Astrocyte (in vitro differentiated cells and primary cell): Measurements from ENCODE around the gene LRMDA. TPM values are rescaled to one million over a fixed set of nuclear protein-coding genes. Genes with fewer than 3 reads are reported as not detected.

Experiments
- DNase-seq: peaks from one replicate; pipeline ENCODE4 v3.0.0-alpha.2; 2010; ENCODE audit warnings: low read depth
- FAIRE-seq: peaks from 2 replicates; lab custom pipeline; 2011; peaks lifted over from hg19 to GRCh38; lab: Jason Lieb, UNC
- H2AFZ ChIP-seq: 2 replicates; pipeline ENCODE4 v1.6.0; 2012; ENCODE audit warnings: low read depth, low read length, inconsistent platforms
- H3K27ac ChIP-seq: 2 replicates; pipeline ENCODE4 v1.5.1; 2011; ENCODE audit warnings: low read depth, low read length, inconsistent platforms
- H3K27me3 ChIP-seq: 2 replicates; pipeline ENCODE4 v1.6.0; 2011; ENCODE audit warnings: low read length, inconsistent platforms; ENCODE audit not compliant: insufficient read depth
- H3K36me3 ChIP-seq: 2 replicates; pipeline ENCODE4 v1.5.1; 2011; ENCODE audit warnings: low read length, inconsistent platforms; ENCODE audit not compliant: insufficient read depth
- H3K4me1 ChIP-seq: 2 replicates; pipeline ENCODE4 v1.5.1; 2011; ENCODE audit warnings: low read length, inconsistent platforms; ENCODE audit not compliant: insufficient read depth
- H3K4me2 ChIP-seq: 2 replicates; pipeline ENCODE4 v1.6.0; 2012; ENCODE audit warnings: low read length, inconsistent platforms
- H3K4me3 ChIP-seq: 2 replicates; pipeline ENCODE4 v1.5.1; 2011; ENCODE audit warnings: low read depth, mild to moderate bottlenecking, low read length, inconsistent platforms; ENCODE audit not compliant: insufficient read depth
- H3K79me2 ChIP-seq: 2 replicates; pipeline ENCODE4 v1.6.0; 2012; ENCODE audit warnings: mild to moderate bottlenecking, low read length, inconsistent platforms; ENCODE audit not compliant: insufficient read depth
- H3K9ac ChIP-seq: 2 replicates; pipeline ENCODE4 v1.6.0; 2012; ENCODE audit warnings: mild to moderate bottlenecking, low read length, inconsistent platforms
- H3K9me3 ChIP-seq: 2 replicates; pipeline ENCODE4 v1.5.1; 2012; ENCODE audit warnings: low read depth, mild to moderate bottlenecking, low read length, inconsistent platforms; ENCODE audit not compliant: insufficient read depth
- H4K20me1 ChIP-seq: 2 replicates; pipeline ENCODE4 v1.6.0; 2012; ENCODE audit warnings: low read length, inconsistent platforms; ENCODE audit not compliant: insufficient read depth
- H3K27ac Mint-ChIP-seq: one replicate; pipeline ENCODE4 v1.8.0; 2021; ENCODE audit warnings: mild to moderate bottlenecking, mixed read lengths; ENCODE audit not compliant: unreplicated experiment
- H3K27me3 Mint-ChIP-seq: one replicate; pipeline ENCODE4 v1.8.0; 2021; ENCODE audit warnings: low read depth, mixed read lengths; ENCODE audit not compliant: unreplicated experiment
- H3K36me3 Mint-ChIP-seq: one replicate; pipeline ENCODE4 v1.8.0; 2021; ENCODE audit warnings: low read depth, mixed read lengths; ENCODE audit not compliant: unreplicated experiment
- H3K4me1 Mint-ChIP-seq: one replicate; pipeline ENCODE4 v1.8.0; 2021; ENCODE audit warnings: low read depth, mixed read lengths; ENCODE audit not compliant: unreplicated experiment
- H3K4me3 Mint-ChIP-seq: one replicate; pipeline ENCODE4 v1.8.0; 2021; ENCODE audit warnings: mild to moderate bottlenecking, moderate library complexity, mixed read lengths; ENCODE audit not compliant: unreplicated experiment
- H3K9me3 Mint-ChIP-seq: one replicate; pipeline ENCODE4 v1.8.0; 2021; ENCODE audit warnings: mild to moderate bottlenecking, mixed read lengths; ENCODE audit not compliant: unreplicated experiment
- EZH2 ChIP-seq: IDR thresholded peaks from 2 replicates; pipeline ENCODE4 v1.6.1; 2012; ENCODE audit warnings: mild to moderate bottlenecking, low read length, inconsistent platforms; ENCODE audit not compliant: insufficient read depth
- total RNA-seq: library from RNA; stranded (reverse); gene quantifications from 2 replicates; pipeline ENCODE4 v1.2.1, GENCODE V29; 2021
- TF ChIP-seq, protein P1 (sequence below): IDR thresholded peaks from 2 replicates; pipeline ENCODE4 v1.5.1; 2011; ENCODE audit warnings: low read depth, mild to moderate bottlenecking, inconsistent platforms, low read length, moderate library complexity; ENCODE audit not compliant: insufficient read depth

LRMDA gene
- total RNA-seq, 1 donor from 2014 or later: 2.7 TPM

DNA sequence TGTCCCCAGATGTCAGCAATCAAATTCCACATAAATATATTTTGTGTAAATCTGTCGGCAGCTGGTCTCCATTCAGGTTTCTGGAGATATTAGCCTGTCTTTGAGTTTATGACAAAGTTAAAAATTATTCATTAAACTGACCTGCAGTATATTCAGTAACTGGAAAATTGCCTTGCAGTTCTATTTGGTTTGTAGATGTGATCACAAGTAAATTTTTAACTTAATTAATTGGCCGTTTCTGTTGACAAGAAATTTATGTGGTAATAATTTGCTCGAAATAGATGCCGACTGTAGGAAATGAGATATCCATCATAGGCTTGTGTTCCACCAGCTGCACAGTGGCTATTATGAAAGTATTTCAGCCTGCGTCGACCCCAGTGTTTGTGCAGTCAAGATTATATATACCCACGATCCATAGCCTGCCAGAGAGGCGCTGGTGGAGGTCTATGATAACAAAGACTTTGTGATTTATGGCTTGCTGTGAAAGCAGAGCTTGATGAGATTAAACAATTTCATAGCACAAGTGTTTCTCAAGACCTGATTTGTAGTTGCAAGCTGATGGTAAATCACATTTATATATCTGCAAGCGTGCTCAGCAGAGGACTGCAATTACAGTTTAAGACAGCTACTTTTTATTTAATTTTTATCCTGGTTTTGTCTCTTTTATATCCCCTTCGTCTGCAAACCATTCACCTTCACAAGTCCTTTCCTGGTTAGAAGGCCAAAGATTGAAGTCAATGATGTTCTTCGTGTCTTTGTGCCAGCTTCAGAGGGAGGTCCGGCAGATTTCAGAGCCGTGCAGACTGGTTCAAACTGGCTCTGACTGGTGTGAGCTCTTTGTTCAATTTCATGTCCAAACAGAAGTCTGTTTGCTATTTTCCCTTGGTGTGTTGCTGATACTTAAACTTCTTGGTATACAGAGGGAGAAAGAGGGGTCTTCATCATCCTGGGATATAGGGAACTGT lies 850.9 kb downstream of the LRMDA start:
- H3K9ac ChIP-seq: no peak overlapping the region
- Mint-ChIP-seq H3K9me3 (peaks cover 20% of the 10 kb centered on the region), H3K27me3 (no peaks in the 10 kb centered on the region), H3K4me3 (no peak overlapping the region), H3K27ac (no peak overlapping the region), H3K36me3 (peaks cover 2% of the 10 kb centered on the region), H3K4me1 (peaks cover 9% of the 10 kb centered on the region)
- no peak overlapping the region for H3K4me2 ChIP-seq
- FAIRE-seq: no peak
- H3K4me3 ChIP-seq: no peak overlapping the region
- H3K9me3 ChIP-seq: no peaks in the 10 kb centered on the region
- no peaks in the 10 kb centered on the region for H3K79me2 ChIP-seq
- no peaks in the 10 kb centered on the region for H4K20me1 ChIP-seq
- H3K27me3 ChIP-seq: no peaks in the 10 kb centered on the region
- no peaks in the 10 kb centered on the region for H3K36me3 ChIP-seq
- TF ChIP-seq, protein P1, sequence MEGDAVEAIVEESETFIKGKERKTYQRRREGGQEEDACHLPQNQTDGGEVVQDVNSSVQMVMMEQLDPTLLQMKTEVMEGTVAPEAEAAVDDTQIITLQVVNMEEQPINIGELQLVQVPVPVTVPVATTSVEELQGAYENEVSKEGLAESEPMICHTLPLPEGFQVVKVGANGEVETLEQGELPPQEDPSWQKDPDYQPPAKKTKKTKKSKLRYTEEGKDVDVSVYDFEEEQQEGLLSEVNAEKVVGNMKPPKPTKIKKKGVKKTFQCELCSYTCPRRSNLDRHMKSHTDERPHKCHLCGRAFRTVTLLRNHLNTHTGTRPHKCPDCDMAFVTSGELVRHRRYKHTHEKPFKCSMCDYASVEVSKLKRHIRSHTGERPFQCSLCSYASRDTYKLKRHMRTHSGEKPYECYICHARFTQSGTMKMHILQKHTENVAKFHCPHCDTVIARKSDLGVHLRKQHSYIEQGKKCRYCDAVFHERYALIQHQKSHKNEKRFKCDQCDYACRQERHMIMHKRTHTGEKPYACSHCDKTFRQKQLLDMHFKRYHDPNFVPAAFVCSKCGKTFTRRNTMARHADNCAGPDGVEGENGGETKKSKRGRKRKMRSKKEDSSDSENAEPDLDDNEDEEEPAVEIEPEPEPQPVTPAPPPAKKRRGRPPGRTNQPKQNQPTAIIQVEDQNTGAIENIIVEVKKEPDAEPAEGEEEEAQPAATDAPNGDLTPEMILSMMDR: no peak
- no peak overlapping the region for H3K27ac ChIP-seq
- peak; percentile 77 for DNase-seq
- H3K4me1 ChIP-seq: no peaks in the 10 kb centered on the region
- H2AFZ ChIP-seq: no peak overlapping the region

- Histone ChIP-seq H3K4me2 (no peak overlapping the region), H2AFZ (no peak overlapping the region), H3K79me2 (no peaks in the 10 kb centered on the region), H3K4me3 (no peak overlapping the region), H3K9me3 (no peaks in the 10 kb centered on the region), H3K27ac (no peak overlapping the region), H3K27me3 (no peaks in the 10 kb centered on the region), H3K36me3 (no peaks in the 10 kb centered on the region), H3K9ac (no peak overlapping the region), H4K20me1 (no peaks in the 10 kb centered on the region), H3K4me1 (no peaks in the 10 kb centered on the region)
- Mint-ChIP-seq H3K27me3 (no peaks in the 10 kb centered on the region), H3K9me3 (peaks cover 20% of the 10 kb centered on the region), H3K36me3 (peaks cover 2% of the 10 kb centered on the region), H3K4me3 (no peak overlapping the region), H3K4me1 (peaks cover 11% of the 10 kb centered on the region), H3K27ac (peak overlapping the region; percentile 70)
- DNase-seq: no peak
- no peak for FAIRE-seq
- TF ChIP-seq EZH2: no peak
- TF ChIP-seq, protein P1: no peak
These were observed 852.9 kb downstream of the LRMDA start for GRCh38 chr10:76284351-76284750.

DNA sequence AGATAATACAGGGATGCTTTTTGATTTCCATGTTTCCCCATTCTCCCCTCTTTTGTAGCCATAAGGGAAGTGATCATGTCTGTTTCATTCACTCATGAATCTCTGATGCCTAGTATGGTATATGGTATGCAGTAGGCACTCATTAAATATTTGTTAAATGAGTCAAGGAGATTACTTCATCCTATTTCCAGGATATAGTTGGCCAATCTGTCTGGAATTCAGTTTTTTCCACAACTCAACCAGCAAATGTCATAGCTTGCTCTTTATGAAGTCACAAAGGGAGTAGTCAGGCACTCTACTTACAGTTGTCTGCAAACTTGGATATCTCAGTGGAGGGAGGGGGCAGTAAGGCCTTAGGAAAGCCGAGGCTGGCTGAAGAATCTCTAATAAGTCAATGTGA lies 853.6 kb downstream of the LRMDA start:
- peak overlapping the region; percentile 23 for H3K27ac ChIP-seq
- H3K4me3 ChIP-seq: no peak overlapping the region
- H3K36me3 ChIP-seq: no peaks in the 10 kb centered on the region
- H3K79me2 ChIP-seq: no peaks in the 10 kb centered on the region
- no peaks in the 10 kb centered on the region for H4K20me1 ChIP-seq
- Mint-ChIP-seq H3K4me3 (no peak overlapping the region), H3K4me1 (peaks cover 11% of the 10 kb centered on the region), H3K36me3 (peaks cover 2% of the 10 kb centered on the region), H3K27me3 (no peaks in the 10 kb centered on the region), H3K27ac (peak overlapping the region; percentile 70), H3K9me3 (peaks cover 20% of the 10 kb centered on the region)
- H3K4me1 ChIP-seq: no peaks in the 10 kb centered on the region
- no peak overlapping the region for H3K4me2 ChIP-seq
- H3K27me3 ChIP-seq: no peaks in the 10 kb centered on the region
- H3K9me3 ChIP-seq: no peaks in the 10 kb centered on the region
- H3K9ac ChIP-seq: no peak overlapping the region
- peak; percentile 93 for DNase-seq
- peak; percentile 93 for FAIRE-seq
- no peak overlapping the region for H2AFZ ChIP-seq
- TF ChIP-seq, protein P1: no peak
- no peak for TF ChIP-seq EZH2
